HS-5 (cell line): Measurements from ENCODE around the gene EIF5AL1.
"Not testable (repeated sequence)": the region's sequence is repeated elsewhere in the genome, so short reads cannot be mapped to it uniquely, and the experiment has no call there.

Experiments
- DNase-seq: peaks from one replicate; pipeline ENCODE4 v3.0.0-alpha.2; 2012; ENCODE audit warnings: low read depth

EIF5AL1 gene

GRCh38 chr10:79556961-79557360 lies 44.6 kb downstream of the EIF5AL1 start:
- not testable (repeated sequence) for DNase-seq

GRCh38 chr10:79559726-79560125 lies 47.4 kb downstream of the EIF5AL1 start:
- peak; percentile 31 for DNase-seq

GRCh38 chr10:79560160-79560709 lies 47.9 kb downstream of the EIF5AL1 start, which contains the start of gene SFTPA2:
SFTPA2 (minus strand) TSS chr10:79560407; CDS start chr10:79559483, 924 bp downstream.
- DNase-seq = no peak

GRCh38 chr10:79561257-79561656 lies 48.9 kb downstream of the EIF5AL1 start:
- DNase-seq = no peak

- peak; percentile 22 for DNase-seq
These were observed 49.9 kb downstream of the EIF5AL1 start for GRCh38 chr10:79562135-79562756.

- DNase-seq = no peak
These were observed 51.1 kb downstream of the EIF5AL1 start for GRCh38 chr10:79563426-79563825.
